ENCODE results near the gene GRK5.
"Not testable (repeated sequence)": the region's sequence is repeated elsewhere in the genome, so short reads cannot be mapped to it uniquely, and the experiment has no call there.

The GRK5 gene

DNA sequence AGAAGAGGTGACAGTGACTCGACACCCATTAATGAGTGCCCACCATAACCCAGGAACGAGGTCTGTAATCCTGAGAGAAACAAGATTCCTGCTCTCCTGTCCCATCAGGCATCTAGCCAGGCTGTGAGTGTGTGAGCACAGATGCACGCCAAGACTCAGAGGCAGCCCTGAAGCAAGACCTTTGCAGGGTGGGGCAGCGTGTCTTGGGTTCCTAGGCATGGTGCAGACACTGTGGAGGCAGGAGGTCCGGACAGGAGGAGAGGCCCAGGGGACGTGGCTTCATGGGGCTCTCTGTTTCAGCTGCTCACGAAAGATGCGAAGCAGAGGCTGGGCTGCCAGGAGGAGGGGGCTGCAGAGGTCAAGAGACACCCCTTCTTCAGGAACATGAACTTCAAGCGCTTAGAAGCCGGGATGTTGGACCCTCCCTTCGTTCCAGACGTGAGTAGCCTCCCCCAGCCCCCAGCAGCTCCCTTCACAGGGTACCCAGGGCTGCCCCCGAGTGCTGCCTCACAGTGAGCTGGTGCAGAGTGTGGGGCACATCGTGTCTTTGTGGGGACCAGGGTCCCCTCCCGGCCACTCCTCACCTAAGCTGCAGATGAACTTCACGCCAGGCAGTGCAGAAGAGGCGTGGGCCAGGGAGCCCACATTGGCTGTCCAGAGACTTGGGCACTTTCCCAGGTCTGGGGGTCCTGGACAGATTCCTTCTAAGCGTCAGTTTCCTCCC lies 240.6 kb downstream of the GRK5 start:
- no peak for DNase-seq

DNA sequence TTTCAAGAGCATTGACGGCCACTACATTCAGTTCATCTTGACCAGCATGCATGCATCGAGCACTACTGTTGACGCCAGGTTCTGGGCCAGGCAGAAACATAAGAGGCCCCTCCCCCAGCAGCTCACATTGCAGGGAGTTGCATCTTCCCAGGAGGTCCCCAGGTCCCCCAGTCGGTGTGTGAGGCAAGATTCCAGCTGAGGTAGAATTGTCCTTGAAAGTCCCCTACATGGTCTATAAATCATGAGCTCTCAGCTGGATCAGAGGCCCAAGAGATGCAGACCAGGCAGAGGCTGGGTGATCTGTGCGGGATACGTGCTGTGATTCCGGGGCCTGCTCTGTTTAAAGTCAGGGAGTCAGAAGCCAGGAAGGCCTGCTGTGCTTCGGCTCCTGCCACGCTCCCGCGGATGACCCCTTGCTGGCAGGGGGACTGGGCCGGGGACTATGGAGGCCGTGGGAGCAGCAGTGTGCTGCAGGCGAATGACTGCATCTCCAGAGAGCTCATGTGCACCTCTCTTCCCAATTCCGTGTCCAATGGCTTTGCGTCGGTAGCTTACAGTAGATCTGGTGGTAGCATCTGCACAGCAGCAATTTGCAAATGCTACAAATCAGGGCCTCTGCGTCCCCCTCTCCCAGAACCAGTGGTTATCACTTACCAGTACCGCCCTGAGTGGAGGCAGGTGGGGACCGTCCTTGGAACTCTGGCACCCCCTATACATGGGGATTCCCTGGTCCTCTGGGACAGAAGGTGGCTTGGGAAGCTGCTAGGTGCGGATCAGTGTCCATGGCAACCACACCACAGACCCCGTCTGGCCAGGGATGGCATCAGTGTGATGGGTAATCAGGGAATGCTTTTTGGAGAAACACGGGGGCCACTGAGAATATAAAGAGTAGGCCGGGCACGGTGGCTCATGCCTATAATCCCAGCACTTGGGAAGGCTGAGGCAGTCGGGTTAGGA lies 241.5 kb downstream of the GRK5 start:
- no peak for DNase-seq

DNA sequence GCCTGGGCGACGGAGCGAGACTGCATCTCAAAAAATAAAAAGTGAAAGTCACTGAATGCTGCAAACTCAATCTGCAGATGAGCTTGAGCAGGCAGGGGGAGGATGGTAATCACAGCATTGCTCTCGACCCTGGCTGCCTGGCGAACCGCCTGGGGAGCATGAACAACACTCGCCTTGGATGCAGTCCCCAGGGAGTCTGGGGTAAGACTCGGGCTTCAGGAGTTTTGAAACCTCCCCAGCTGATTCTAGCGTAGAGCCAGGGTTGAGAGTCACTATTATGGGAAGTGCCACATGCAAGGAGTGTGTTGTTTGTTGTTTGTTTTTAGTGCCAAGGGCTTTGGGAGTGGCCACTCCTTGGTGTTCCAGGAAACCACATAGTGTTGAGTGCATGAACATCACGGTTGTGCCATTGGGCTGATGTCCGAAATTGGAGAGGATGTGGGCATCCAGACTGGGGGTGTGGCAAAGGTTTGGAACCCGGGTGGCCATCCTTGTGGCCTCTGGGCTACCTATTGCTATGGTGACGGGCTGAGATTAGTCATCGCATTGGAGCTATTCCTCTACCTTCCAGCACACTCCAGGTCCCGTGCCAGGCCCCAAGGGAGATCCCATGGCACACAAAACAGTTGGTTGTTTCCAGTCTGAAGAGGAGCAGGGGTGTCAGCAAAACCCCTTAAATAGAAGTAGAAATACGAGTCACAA lies 242.5 kb downstream of the GRK5 start:
- DNase-seq: no peak

DNA sequence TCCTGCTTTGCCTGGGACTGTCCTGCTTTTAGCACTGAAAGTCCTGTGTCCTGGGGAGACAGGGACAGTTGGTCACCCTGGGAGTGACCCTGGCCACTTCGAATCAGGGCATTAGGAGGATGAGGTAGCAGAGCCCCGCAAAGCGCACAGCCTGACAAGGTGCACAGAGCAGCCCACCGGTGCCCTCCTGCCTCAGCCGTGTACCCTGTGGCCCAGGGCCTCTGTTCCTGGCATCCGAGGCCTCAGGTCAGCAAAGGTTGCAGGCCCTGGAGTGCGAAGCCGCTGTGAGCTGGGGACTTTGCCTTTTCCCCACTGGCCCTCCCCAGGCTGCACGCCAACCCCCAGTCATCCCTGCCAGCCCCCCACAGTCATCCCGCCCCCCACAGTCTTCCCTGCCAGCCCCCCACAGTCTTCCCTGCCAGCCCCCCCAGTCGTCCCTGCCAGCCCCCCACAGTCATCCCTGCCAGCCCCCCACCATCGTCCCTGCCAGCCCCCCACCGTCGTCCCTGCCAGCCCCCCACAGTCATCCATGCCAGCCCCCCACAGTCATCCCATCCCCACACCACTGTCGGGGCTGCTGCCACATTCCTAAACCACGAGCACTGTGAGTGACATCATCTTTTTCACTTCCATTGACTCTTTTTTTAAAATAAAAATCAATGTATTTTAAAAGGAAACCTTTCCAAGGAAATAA lies 243.4 kb downstream of the GRK5 start:
- no peak for DNase-seq

DNA sequence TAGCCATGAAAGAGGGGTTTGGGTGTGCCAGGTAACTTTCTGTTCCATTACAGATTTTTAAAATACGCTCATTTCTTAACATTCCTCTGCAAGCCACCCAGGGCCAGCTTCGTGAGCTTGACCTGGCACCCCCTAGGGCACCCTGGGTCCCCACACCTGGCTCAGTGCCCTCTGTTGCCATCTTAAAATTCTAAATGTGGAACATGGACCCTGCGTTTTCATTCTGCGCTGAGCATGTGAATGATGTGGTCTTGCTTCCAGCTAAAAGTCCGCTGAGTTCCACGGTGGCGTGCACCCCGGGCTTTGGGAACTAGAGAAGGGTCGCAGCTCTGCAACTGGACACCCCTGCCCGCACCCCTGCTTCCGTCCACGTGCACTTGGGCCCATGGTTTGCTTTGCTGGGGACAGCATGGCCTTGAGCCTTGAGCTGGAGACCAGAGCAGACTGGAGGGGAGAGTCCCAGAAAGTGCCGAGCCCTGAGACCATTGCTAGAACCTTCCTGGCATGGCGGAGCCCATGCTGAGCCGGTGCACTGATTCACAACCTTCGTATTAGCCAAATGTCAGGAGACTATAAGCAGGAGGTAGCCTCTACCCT lies 244.0 kb downstream of the GRK5 start:
- DNase-seq: no peak

DNA sequence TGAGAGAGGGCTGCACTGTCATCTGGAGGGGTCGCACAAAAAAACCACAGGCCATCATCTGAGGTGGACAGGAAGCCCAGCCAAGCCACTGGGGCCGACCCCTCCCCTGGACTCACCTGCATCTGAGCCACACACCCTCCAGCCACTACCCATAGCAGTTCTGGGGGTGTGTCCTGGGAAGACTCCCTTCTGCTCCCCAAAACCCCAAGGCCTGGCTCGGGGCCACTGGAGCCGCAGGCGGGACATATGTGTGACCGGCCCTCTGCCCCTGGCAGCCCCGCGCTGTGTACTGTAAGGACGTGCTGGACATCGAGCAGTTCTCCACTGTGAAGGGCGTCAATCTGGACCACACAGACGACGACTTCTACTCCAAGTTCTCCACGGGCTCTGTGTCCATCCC lies 245.0 kb downstream of the GRK5 start:
- DNase-seq: no peak

DNA sequence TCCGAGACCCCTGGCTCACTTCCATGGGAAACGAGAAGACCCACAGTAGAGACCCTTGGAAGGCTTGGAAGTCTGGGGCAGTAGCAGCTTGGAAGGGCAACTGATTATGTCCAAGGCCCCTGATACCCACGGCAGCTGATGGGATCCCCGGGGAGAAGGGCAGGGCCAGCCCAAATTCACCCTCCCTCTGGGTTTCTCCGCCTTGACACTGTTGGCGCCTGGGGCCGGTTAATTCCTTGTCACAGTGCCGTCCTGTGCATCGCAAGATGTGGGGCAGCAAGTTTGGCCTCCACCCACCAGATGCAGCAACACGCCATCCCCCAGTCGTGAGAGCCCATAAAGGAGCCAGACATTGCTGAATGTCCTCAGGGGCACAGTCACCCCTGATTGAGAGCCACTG lies 245.9 kb downstream of the GRK5 start:
- no peak for DNase-seq

DNA sequence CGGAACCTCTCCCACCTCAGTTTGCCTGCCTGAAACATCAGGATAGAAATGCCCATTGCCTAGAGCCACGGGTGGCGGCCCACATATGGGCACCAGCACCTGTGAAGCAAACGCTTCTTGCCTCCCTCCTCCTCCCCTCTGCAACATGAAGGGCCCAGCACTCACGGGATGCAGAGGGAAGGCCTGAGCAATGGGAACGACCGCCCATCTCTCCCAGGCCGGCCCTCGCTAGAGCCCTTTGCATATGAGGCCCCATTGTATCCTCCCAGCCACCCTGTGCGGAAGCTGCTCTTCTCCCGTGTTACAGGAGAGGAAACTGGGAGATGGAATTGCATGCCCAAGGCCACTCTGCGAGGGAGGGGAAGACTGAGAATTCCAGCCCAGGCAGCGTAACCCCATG lies 246.9 kb downstream of the GRK5 start:
- no peak for DNase-seq

DNA sequence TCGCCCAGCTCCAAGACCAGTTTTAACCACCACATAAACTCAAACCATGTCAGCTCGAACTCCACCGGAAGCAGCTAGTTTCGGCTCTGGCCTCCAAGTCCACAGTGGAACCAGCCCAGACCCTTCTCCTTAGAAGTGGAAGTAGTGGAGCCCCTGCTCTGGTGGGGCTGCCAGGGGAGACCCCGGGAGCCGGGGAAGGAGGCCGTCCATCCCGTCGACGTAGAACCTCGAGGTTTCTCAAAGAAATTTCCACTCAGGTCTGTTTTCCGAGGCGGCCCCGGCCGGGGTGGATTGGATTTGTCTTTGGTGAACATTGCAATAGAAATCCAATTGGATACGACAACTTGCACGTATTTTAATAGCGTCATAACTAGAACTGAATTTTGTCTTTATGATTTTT lies 247.6 kb downstream of the GRK5 start:
- DNase-seq: no peak

DNA sequence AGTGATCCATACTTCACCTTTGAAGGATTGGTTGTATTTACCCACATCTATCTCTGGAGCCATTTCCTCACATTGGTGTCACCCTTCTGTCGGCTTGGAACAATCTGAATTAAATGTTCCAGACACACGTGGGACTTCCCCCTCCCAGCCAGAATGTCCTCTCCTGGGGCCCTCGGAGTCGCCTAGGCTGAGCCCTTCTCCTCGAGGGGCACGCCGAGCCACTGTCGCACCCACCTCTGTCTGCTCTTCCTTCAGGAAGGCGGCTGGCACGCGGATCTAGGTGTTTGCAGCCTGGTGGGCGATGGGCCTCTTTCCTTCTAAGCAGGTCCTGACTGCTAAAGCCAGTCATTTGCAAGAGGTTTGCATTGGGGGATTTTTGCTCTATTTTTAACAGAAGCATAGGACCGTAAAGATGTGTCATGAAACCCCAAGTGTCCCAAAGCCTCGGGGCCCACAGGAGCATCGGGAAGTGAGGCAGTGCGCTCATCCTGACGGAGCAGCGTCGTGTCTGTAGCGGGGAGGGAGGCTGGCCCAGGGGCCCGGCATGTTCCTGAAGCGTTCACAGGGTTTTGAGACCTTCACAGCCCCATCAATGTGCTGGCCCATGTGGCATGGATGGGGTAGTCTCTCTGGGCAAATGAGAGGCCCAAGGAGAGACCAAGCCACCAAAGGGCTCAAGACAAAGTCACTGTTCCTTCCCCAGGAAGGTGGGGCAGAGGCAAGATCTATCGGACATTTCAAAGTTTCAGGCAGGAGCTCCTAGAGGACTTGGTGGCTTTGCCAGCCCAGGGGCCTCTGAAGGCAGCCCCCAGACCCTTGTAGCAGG lies 248.5 kb downstream of the GRK5 start:
- no peak for DNase-seq

DNA sequence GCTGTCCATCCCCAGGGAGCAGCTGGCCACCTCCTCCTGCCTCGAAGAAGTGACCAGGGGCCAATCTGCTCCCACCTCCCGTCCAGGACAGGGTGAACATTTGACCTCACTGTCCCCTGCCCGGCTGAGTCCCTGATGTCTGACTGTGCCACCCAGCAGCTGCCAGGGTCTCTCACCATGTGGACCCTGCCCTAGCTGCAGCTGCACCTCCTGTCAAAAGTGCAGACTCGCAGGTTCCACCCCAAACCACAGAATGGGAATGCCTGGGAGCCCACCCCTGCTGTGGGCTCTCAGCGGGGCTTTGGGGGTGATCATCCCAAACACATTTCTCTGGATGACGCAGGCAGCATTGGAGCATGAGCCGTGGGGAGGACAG lies 249.1 kb downstream of the GRK5 start:
- no peak for DNase-seq

DNA sequence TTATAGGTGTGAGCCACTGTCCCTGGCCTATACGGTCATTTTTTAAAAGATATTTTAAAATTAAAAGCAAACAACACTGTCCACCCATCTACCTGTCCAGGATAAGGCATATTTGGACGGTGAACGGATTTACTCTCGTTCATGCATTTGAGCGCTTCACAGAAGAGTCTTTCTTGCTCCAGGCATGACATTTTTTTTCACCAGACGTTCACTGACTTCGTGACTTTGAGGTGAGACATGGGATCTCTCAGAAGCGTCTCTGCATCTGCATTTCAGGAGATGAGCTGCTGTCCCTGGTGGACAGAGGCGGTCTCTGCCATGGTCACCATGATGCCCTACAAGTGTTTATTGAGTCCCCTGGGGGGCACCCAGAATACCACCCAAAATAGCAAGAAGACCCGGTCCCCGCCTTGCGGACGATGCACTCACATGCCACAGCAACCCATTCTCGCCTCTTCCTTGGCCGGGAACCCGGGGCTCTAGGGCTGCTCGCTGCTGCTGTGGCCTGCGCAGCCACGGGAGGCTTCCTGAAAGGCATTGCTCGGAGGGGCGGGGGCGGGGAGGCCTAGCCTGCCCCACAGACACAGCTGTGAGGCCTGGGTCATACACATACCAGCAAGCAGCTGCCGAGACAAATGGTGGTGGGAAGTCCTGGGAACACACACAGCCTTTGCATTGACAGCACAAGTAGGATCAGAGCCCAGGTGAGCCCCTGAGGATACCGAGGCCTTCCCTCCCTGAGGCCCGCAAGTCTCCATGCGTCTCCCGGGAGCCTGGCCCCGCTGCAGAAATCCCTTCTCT lies 250.8 kb downstream of the GRK5 start:
- DNase-seq: no peak

DNA sequence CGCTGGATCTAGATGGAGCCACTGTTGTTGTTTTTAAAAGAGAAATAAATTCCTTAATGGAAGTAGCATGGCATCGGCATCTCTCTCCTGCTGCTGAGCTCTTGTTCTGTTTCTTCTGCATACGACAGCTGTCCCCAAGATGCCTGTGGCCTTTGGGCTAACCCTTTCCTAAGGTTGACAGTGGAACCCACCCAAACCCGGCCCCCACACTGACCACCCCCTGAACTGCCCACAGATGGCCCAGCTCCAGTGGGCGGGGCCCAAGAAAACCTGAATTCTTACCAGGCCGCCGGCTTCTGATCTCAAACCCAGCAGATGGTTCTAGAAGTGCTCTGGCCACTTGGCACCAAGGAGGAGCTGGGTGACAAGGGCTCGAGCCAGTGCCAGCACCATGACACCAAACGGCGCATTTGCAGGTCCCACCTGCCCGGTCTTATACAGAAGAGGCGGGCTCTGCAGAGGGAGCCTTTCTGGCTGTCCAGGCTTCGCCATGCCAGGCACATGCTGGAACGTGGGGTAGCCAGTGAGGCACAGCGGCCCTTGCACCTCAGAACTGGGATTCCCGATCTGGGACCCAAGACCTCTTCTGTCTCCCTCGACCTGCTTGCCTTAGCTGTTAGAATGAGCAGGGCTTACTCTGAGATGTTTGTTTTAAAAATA lies 252.4 kb downstream of the GRK5 start:
- no peak for DNase-seq

DNA sequence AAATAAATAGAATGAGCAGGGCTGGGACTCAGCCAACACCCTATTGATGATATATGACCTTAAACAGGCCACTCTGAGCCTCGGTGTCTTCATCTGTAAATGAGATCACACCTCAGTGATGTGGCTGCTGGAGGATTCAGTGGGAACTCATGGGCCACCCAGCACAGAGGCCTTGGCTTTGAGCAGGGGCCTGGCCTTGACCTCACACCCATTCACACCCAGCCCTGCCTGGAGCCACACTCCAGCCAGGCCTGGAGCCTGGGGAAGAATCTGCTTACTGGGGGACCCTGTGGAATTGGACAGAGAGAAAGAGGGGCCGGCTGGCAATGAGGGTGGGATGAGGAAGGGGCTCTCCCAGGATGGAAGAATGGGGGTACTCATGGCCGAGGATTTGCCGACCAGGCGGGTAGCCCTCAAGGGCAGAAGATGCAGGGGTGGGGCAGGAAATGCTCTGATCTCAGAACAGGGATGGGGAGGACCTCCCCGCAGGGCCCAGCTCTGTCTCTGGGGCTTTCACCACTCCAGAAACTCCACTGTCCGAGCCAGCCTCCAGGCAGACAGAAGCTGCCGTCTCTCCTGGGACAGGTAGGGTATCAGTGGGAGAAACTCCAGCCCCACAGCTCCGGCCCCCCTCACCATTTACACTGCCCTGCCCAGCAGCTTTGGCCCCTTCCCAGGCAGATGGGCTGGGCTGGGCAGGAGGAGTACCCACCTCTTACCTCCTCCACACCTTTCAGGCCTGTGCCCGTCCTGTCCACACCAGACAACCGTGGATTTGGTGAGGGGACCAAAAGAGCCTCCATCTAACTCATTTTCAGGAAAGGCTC lies 253.2 kb downstream of the GRK5 start:
- DNase-seq: no peak

DNA sequence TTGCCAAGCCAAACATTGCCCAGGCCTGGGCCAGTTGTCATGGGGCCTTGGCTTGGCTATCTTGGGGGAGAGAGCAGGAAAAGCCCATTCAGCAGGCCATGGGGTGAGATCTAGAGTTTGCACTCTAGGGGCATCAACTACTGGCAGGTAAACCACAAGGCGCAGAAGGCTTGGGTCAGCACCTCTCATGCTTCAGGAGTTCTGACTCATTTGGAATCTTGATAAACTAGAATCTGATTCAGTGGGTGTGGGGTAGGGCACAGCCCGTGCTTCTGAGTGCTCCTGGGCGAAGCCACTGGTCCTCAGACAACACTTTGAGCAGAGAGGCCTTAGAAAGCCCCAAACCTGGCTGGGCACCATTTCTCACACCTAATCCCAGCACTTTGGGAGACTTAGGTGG lies 254.0 kb downstream of the GRK5 start:
- DNase-seq: no peak

DNA sequence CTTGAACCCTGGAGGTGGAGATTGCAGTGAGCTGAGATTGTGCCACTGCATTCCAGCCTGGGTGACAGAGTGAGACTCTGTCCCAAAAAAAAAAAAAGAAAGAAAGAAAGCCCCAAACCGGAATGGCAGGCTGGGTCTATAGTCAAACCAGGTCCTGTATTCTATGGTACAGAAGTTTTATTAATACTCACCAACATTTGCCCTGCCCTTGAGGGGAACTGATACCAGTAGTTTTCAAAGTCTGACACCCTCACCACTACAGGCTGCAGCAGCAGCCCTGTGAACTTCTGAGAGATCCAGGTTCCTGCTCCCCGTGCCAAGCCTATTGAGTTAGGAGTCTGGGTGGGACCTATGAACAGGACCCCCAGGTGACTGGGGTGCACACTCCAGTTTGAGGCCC lies 254.6 kb downstream of the GRK5 start:
- DNase-seq: no peak

DNA sequence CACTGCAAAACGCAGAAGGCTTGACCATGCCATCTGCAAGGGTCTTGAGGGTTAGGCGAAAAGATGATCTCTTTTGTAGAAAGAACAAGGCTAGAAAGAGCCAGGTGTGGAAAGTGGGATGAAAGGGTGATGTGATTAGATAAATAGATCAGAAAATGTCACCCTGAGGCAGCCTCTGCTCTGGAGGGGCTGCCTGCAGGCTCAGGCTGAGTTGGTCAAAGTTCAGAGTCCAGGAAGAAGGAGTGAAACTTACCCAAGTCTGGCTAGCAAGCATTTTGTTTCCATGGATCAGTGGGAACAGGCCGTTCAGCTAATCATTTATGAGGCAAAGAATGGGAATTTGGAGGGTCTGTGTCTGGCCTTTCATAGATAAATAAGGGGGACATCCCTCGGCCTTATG lies 255.4 kb downstream of the GRK5 start:
- DNase-seq: no peak

DNA sequence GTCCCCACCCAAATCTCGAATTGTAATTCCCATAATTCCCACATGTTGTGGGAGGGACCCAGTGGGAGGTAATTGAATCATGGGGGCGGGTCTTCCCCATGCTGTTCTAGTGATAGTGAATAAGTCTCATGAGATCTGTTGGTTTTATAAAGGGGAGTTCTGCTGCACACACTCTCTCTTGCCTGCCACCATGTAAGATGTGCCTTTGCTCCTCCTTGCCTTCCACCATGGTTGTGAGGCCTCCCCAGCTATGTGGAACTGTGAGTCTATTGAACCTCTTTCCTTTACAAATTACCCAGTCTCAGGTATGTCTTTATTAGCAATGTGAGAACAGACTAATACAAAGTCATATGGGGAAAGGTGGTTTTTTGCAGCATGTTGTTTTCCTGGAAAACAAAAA lies 255.8 kb downstream of the GRK5 start:
- not testable (repeated sequence) for DNase-seq

DNA sequence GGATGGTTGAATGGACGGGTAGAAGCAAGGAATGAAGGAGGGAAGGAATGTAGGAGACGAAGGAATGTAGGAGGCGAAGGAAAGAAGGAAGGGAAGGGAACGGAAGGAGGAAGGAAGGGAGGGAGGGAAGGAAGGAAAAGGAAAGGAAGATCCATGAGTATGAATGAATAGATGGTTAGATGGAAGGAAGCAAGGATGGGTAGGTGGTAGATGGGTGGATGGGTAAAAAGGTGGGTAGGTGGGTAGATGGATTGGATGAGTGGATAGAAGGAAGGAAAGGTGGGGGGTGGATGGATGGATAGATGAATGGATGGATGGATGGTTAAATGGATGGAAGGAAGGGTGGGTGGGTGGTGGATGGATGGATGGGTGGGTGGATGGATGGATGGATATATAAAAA lies 257.7 kb downstream of the GRK5 start:
- no peak for DNase-seq
